Esophagus (tissue), 2 donors: ENCODE results near the gene CCR2. TPM values are rescaled to one million over a fixed set of nuclear protein-coding genes. Genes with fewer than 3 reads are reported as not detected.

Source experiments
- H3K27ac ChIP-seq, 2 donors: one replicate each; pipeline ENCODE4 v1.5.1; 2013; ENCODE audit warnings: low read depth in 2 of 2, mild to moderate bottlenecking in 2 of 2, inconsistent platforms in 1 of 2, low read length in 1 of 2, moderate library complexity in 1 of 2
- H3K27me3 ChIP-seq, 2 donors: one replicate each; pipeline ENCODE4 v1.6.1; 2013; ENCODE audit warnings: low read length in 2 of 2, control low read depth in 1 of 2, mild to moderate bottlenecking in 1 of 2; ENCODE audit not compliant: insufficient read depth in 2 of 2, control insufficient read depth in 1 of 2
- H3K36me3 ChIP-seq, 2 donors: one replicate each; pipeline ENCODE4 v1.6.1; 2013; ENCODE audit warnings: low read length in 1 of 2; ENCODE audit not compliant: control insufficient read depth in 2 of 2, insufficient read depth in 2 of 2
- H3K4me1 ChIP-seq, 2 donors: one replicate each; pipeline ENCODE4 v1.6.1; 2013; ENCODE audit warnings: low read length in 1 of 2; ENCODE audit not compliant: control insufficient read depth in 2 of 2, insufficient read depth in 2 of 2
- H3K4me3 ChIP-seq, 2 donors: one replicate each; pipeline ENCODE4 v1.5.1; 2013; ENCODE audit warnings: low read length in 2 of 2, mild to moderate bottlenecking in 2 of 2, low read depth in 1 of 2, moderate library complexity in 1 of 2
- H3K9me3 ChIP-seq, 2 donors: one replicate each; pipeline ENCODE4 v1.6.1; 2013; ENCODE audit warnings: mild to moderate bottlenecking in 2 of 2, low read depth in 1 of 2, low read length in 1 of 2, moderate library complexity in 1 of 2; ENCODE audit not compliant: control insufficient read depth in 2 of 2, insufficient read depth in 1 of 2
- WGBS, 2 donors: extraction: QIAGEN DNeasy Blood & Tissue Kit; methylation state at CpG; one replicate each; pipeline ENCODE4 v1.1.7; 2013; 5-methylcytosine and 5-hydroxymethylcytosine counted together
- polyA plus RNA-seq, 2 donors: library from polyadenylated mRNA; stranded (reverse); fragments of 200-250 nt; gene quantifications; one replicate each; pipeline ENCODE4 v1.2.3, GENCODE V29; 2013
- donor health status: healthy with polysubstance abuse.
- donor health status: Bipolar disorder and iron deficiency.

The CCR2 gene
- polyA plus RNA-seq, 2 donors, result 0.24 to 0.39 TPM

- 89 to 91% methylated on average over 3 of the region's 3 CpGs for WGBS, 2 donors
- Histone ChIP-seq H3K4me1 (no peaks in the 10 kb centered on the region), H3K36me3 (no peaks in the 10 kb centered on the region), H3K27ac (no peak overlapping the region), H3K27me3 (peaks cover 0 to 2% of the 10 kb centered on the region in 2 donors), H3K4me3 (no peak overlapping the region), H3K9me3 (no peaks in the 10 kb centered on the region)
Measured at GRCh38 chr3:46351646-46352045, 2.3 kb upstream of the CCR2 start.

- peaks cover 0 to 2% of the 10 kb centered on the region in 2 donors for H3K27me3 ChIP-seq
Measured at GRCh38 chr3:46353090-46353489, 821 bp upstream of the CCR2 start.

GRCh38 chr3:46354478-46354877, 567 bp downstream of the CCR2 start:
- no peak overlapping the region for H3K27ac ChIP-seq
- H3K36me3 ChIP-seq, result no peaks in the 10 kb centered on the region
- H3K27me3 ChIP-seq, result peaks cover 0 to 2% of the 10 kb centered on the region in 2 donors
- WGBS, 2 donors, result 48 to 51% methylated on average over 1 of the region's 1 CpG
- H3K9me3 ChIP-seq, result no peaks in the 10 kb centered on the region
- no peak overlapping the region for H3K4me3 ChIP-seq
- no peaks in the 10 kb centered on the region for H3K4me1 ChIP-seq

More at GRCh38 chr3:46353090-46353489, 821 bp upstream of the CCR2 start:
- Histone ChIP-seq H3K4me3 (no peak overlapping the region), H3K4me1 (no peaks in the 10 kb centered on the region), H3K36me3 (no peaks in the 10 kb centered on the region), H3K9me3 (no peaks in the 10 kb centered on the region), H3K27ac (no peak overlapping the region)
- WGBS, 2 donors, result 77 to 82% methylated on average over 4 of the region's 4 CpGs

- no peaks in the 10 kb centered on the region for H3K9me3 ChIP-seq
- no peaks in the 10 kb centered on the region for H3K36me3 ChIP-seq
- peaks cover 0 to 2% of the 10 kb centered on the region in 2 donors for H3K27me3 ChIP-seq
- H3K4me3 ChIP-seq, result no peak overlapping the region
- no peaks in the 10 kb centered on the region for H3K4me1 ChIP-seq
- no peak overlapping the region for H3K27ac ChIP-seq
Measured at GRCh38 chr3:46354984-46355383, 1.1 kb downstream of the CCR2 start.

GRCh38 chr3:46356276-46356675, 2.4 kb downstream of the CCR2 start:
- Histone ChIP-seq H3K36me3 (no peaks in the 10 kb centered on the region), H3K27me3 (no peaks in the 10 kb centered on the region)
- WGBS, 2 donors, result 29 to 39% methylated on average over 3 of the region's 3 CpGs

GRCh38 chr3:46356909-46357308, 3.0 kb downstream of the CCR2 start:
- H3K4me3 ChIP-seq, result no peak overlapping the region
- H3K9me3 ChIP-seq, result no peaks in the 10 kb centered on the region
- H3K36me3 ChIP-seq, result no peaks in the 10 kb centered on the region
- no peaks in the 10 kb centered on the region for H3K27me3 ChIP-seq
- H3K4me1 ChIP-seq, result peaks cover 0 to 2% of the 10 kb centered on the region in 2 donors
- no peak overlapping the region for H3K27ac ChIP-seq
- 71 to 85% methylated on average over 4 of the region's 4 CpGs for WGBS, 2 donors

More at GRCh38 chr3:46356276-46356675, 2.4 kb downstream of the CCR2 start:
- Histone ChIP-seq H3K27ac (no peak overlapping the region), H3K4me1 (peaks cover 0 to 2% of the 10 kb centered on the region in 2 donors), H3K4me3 (no peak overlapping the region), H3K9me3 (no peaks in the 10 kb centered on the region)

- Histone ChIP-seq H3K27ac (no peak overlapping the region), H3K9me3 (no peaks in the 10 kb centered on the region), H3K4me1 (peaks cover 0 to 2% of the 10 kb centered on the region in 2 donors), H3K4me3 (no peak overlapping the region), H3K27me3 (no peaks in the 10 kb centered on the region), H3K36me3 (no peaks in the 10 kb centered on the region)
- 82 to 83% methylated on average over 6 of the region's 6 CpGs for WGBS, 2 donors
Measured at GRCh38 chr3:46358466-46358865, 4.6 kb downstream of the CCR2 start.

- no peak overlapping the region for H3K4me3 ChIP-seq
- WGBS, 2 donors, result 24 to 37% methylated on average over 11 of the region's 11 CpGs
- H3K27ac ChIP-seq, result peak overlapping the region in 1 of 2 donors; percentile 15
- no peaks in the 10 kb centered on the region for H3K36me3 ChIP-seq
- H3K4me1 ChIP-seq, result peaks cover 0 to 2% of the 10 kb centered on the region in 2 donors
- no peaks in the 10 kb centered on the region for H3K9me3 ChIP-seq
- no peaks in the 10 kb centered on the region for H3K27me3 ChIP-seq
Measured at GRCh38 chr3:46359733-46360493, 6.0 kb downstream of the CCR2 start.

- Histone ChIP-seq H3K27me3 (no peaks in the 10 kb centered on the region), H3K27ac (no peak overlapping the region), H3K36me3 (no peaks in the 10 kb centered on the region), H3K4me3 (no peak overlapping the region), H3K9me3 (no peaks in the 10 kb centered on the region), H3K4me1 (peaks cover 0 to 2% of the 10 kb centered on the region in 2 donors)
- 68 to 81% methylated on average over 6 of the region's 6 CpGs for WGBS, 2 donors
Measured at GRCh38 chr3:46360907-46361306, 7.0 kb downstream of the CCR2 start.
